ENCODE data around the gene PRPSAP1. TPM values are rescaled to one million over a fixed set of nuclear protein-coding genes. Genes with fewer than 3 reads are reported as not detected.

PRPSAP1 gene
- total RNA-seq, 3 donors from 2014 or later (not counting 1 experiment from before 2014, with no cell fraction given) = 32.9 to 45.2 (median 41.5) TPM

DNA sequence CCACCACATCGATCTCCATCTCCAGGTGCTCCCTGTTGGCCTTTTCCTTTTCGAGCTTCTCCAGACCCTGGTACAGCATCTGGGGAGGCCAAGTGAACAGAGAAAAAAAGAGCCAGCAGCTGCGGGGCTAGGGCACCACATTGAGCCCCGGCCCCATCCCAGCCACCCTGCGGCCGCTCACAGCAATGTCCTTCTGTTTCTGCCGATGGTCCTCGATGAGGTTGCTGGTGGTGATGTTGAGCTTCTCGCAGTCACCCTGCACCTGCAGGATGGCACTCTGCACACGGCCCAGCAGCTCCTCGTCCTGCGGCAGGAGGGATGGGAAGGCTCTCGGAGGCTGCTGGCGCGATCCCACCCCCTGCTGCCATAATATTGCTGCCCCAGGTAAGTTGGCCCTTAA, 73.1 kb downstream of the PRPSAP1 start:
- ATAC-seq = no peak
- no peaks in the 10 kb centered on the region for H3K27me3 ChIP-seq (ENCODE audit: control insufficient read depth, insufficient read depth, low read length)
- no peaks in the 10 kb centered on the region for H3K9me3 Mint-ChIP-seq
- TF ChIP-seq CTCF (IDR thresholded peaks at IDR 0.05) = no peak
- H3K4me1 ChIP-seq (ENCODE audit: control insufficient read depth, insufficient read depth, low read length) = peaks cover 7% of the 10 kb centered on the region
- H3K27me3 Mint-ChIP-seq (ENCODE audit: low read depth in 2 of 2) = no peaks in the 10 kb centered on the region
- no peaks in the 10 kb centered on the region for H3K36me3 ChIP-seq (ENCODE audit: control insufficient read depth, insufficient read depth, low read length)
- no peak for DNase-seq
- H3K4me3 ChIP-seq (ENCODE audit: low read length) = no peak overlapping the region
- no peak overlapping the region for H3K27ac ChIP-seq (ENCODE audit: low read length)
- H3K4me3 Mint-ChIP-seq = no peak overlapping the region
- no peaks in the 10 kb centered on the region for H3K36me3 Mint-ChIP-seq
- peaks cover 0 to 4% of the 10 kb centered on the region in 2 donors for H3K4me1 Mint-ChIP-seq
- no peaks in the 10 kb centered on the region for H3K9me3 ChIP-seq (ENCODE audit: control insufficient read depth, insufficient read depth, low read length)
- intact Hi-C loops (cut with micrococcal nuclease) = no loop called here
- H3K27ac Mint-ChIP-seq = no peak overlapping the region
- WGBS (ENCODE audit: insufficient coverage) = 94% methylated on average over 15 of the region's 15 CpGs

DNA sequence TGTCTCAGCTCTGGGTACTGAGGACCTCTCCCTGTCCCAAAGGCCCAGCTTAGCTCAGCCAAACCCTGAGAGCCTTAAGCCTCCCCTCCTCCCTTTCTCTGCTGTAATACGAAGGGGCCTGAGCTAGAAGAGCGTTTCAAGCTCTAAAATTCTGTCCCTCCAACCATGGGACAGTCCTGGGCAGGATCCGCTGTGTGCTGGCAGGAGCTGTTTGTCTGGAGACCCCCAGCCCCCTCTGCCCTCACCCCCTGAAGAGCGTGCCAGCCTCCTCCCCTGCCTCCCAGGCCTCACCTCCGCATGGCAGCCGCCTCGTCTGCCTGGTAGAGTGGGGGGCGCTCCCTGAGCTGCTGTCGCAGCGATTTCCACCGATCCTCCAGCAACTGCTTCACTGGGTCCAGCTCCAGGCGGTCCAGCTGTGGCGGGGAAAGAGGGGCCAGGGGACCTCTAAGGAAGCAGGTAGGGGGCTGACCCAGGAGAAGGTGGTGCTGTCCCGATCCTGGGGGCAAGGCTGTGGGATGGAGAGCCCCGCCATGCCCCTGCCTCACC, 73.9 kb downstream of the PRPSAP1 start:
- peak; percentile 30 for TF ChIP-seq CTCF (IDR thresholded peaks at IDR 0.05)
- Histone ChIP-seq H3K27ac (ENCODE audit: low read length) (no peak overlapping the region), H3K9me3 (ENCODE audit: control insufficient read depth, insufficient read depth, low read length) (no peaks in the 10 kb centered on the region), H3K36me3 (ENCODE audit: control insufficient read depth, insufficient read depth, low read length) (no peaks in the 10 kb centered on the region), H3K27me3 (ENCODE audit: control insufficient read depth, insufficient read depth, low read length) (no peaks in the 10 kb centered on the region), H3K4me3 (ENCODE audit: low read length) (no peak overlapping the region), H3K4me1 (ENCODE audit: control insufficient read depth, insufficient read depth, low read length) (peaks cover 7% of the 10 kb centered on the region)
- DNase-seq = no peak
- Mint-ChIP-seq H3K9me3 (no peaks in the 10 kb centered on the region), H3K4me1 (peaks cover 0 to 4% of the 10 kb centered on the region in 2 donors), H3K36me3 (no peaks in the 10 kb centered on the region), H3K4me3 (no peak overlapping the region), H3K27ac (no peak overlapping the region), H3K27me3 (ENCODE audit: low read depth in 2 of 2) (no peaks in the 10 kb centered on the region)
- ATAC-seq = no peak
- 89% methylated on average over 15 of the region's 15 CpGs for WGBS (ENCODE audit: insufficient coverage)
- intact Hi-C loops (cut with micrococcal nuclease) = loop anchor here (1.0 to 5.0 kb wide), 3 partner anchors 38 to 159 kb away; partner anchors contain the start of gene RNF157

GRCh38 chr17:76278952-76279741, 74.6 kb downstream of the PRPSAP1 start:
- Histone ChIP-seq H3K36me3 (ENCODE audit: control insufficient read depth, insufficient read depth, low read length) (no peaks in the 10 kb centered on the region), H3K4me1 (ENCODE audit: control insufficient read depth, insufficient read depth, low read length) (peaks cover 12% of the 10 kb centered on the region), H3K27me3 (ENCODE audit: control insufficient read depth, insufficient read depth, low read length) (no peaks in the 10 kb centered on the region), H3K9me3 (ENCODE audit: control insufficient read depth, insufficient read depth, low read length) (no peaks in the 10 kb centered on the region), H3K4me3 (ENCODE audit: low read length) (no peak overlapping the region), H3K27ac (ENCODE audit: low read length) (no peak overlapping the region)
- intact Hi-C loops (cut with micrococcal nuclease) = loop anchor here (1.0 to 5.0 kb wide), 3 partner anchors 37 to 158 kb away; partner anchors contain the start of gene RNF157
- WGBS (ENCODE audit: insufficient coverage) = 72% methylated on average over 25 of the region's 28 CpGs
- ATAC-seq = peak; percentile 80 to 95 (median 80)
- no peak overlapping the region for H3K4me3 Mint-ChIP-seq
- no peak overlapping the region for H3K27ac Mint-ChIP-seq
- no peaks in the 10 kb centered on the region for H3K9me3 Mint-ChIP-seq
- no peaks in the 10 kb centered on the region for H3K27me3 Mint-ChIP-seq (ENCODE audit: low read depth in 2 of 2)
- TF ChIP-seq CTCF (IDR thresholded peaks at IDR 0.05) = peak; percentile 96
- H3K4me1 Mint-ChIP-seq = peaks cover 0 to 4% of the 10 kb centered on the region in 2 donors
- DNase-seq = peak; percentile 87 to 90
- no peaks in the 10 kb centered on the region for H3K36me3 Mint-ChIP-seq
